SK-N-SH (cell line): Measurements from ENCODE around the gene TMEM205. TPM values are rescaled to one million over a fixed set of nuclear protein-coding genes. Genes with fewer than 3 reads are reported as not detected.
A peak's percentile ranks its signal among the peaks of the same experiment; 100 is the strongest.

ENCODE experiments used
- CTCF ChIA-PET: fragments of 300-600, 350-600 bp; formaldehyde crosslinking; extraction: SDS; loops from one replicate; lab custom pipeline; 2021; lab: Yijun Ruan, JAX
- POLR2A ChIA-PET: fragments of 350-600 bp; sonication (Branson Sonifier 250); formaldehyde crosslinking; extraction: SDS; loops from one replicate; lab custom pipeline; 2020; ENCODE audit warnings: antibody characterized with exemption, inconsistent platforms; lab: Yijun Ruan, JAX
- DNase-seq: peaks from one replicate; pipeline ENCODE4 v3.0.0; 2012
- H2AFZ ChIP-seq: fragments of 200-600 bp; sonication (generic); 2 replicates; pipeline ENCODE4 v1.8.1; 2016; ENCODE audit warnings: antibody characterized with exemption, mild to moderate bottlenecking, low read depth
- H3F3A ChIP-seq: fragments of 200-600 bp; sonication (generic); replicated peaks from 2 replicates; pipeline ENCODE3; 2016; ENCODE audit warnings: antibody characterized with exemption, mild to moderate bottlenecking; ENCODE audit not compliant: insufficient read depth
- H3K27ac ChIP-seq, 2 experiments: fragments of 200-500 bp in 1 of 2; fragments of 200-600 bp in 1 of 2; sonication (Bioruptor generic) in 1 of 2; sonication (generic), shearing (Covaris generic) in 1 of 2; 2 replicates each; pipeline versions ENCODE4 v1.5.1 to v1.6.1; 2014 to 2016; ENCODE audit warnings: low read depth in 2 of 2, inconsistent platforms in 1 of 2, low read length in 1 of 2, mild to moderate bottlenecking in 1 of 2, mixed read lengths in 1 of 2
- H3K27me3 ChIP-seq: fragments of 200-600 bp; sonication (generic), shearing (Covaris generic); 2 replicates; pipeline ENCODE4 v1.6.1; 2016; ENCODE audit warnings: mixed run types; ENCODE audit not compliant: insufficient read depth
- H3K36me3 ChIP-seq, 2 experiments: fragments of 200-500 bp in 1 of 2; fragments of 200-600 bp in 1 of 2; sonication (Bioruptor generic) in 1 of 2; sonication (generic) in 1 of 2; replicated peaks in 1 of 2; 2 replicates each; pipeline versions ENCODE3 to v1.5.1; 2014 to 2016; ENCODE audit warnings: low read length in 1 of 2, mild to moderate bottlenecking in 1 of 2; ENCODE audit not compliant: insufficient read depth in 2 of 2, control insufficient read depth in 1 of 2
- H3K4me1 ChIP-seq, 2 experiments: fragments of 200-500 bp in 1 of 2; fragments of 200-600 bp in 1 of 2; sonication (Bioruptor generic) in 1 of 2; sonication (generic), shearing (Covaris generic) in 1 of 2; 2 replicates each; pipeline versions ENCODE4 v1.5.1 to v1.6.1; 2014 to 2016; ENCODE audit warnings: low read depth in 1 of 2, low read length in 1 of 2, mixed run types in 1 of 2; ENCODE audit not compliant: insufficient read depth in 2 of 2, control insufficient read depth in 1 of 2
- H3K4me2 ChIP-seq: fragments of 200-600 bp; sonication (generic), shearing (Covaris generic); 2 replicates; pipeline ENCODE4 v1.6.1; 2017; ENCODE audit warnings: mixed run types
- H3K4me3 ChIP-seq, 2 experiments: fragments of 200-500 bp in 1 of 2; fragments of 200-600 bp in 1 of 2; sonication (Bioruptor generic) in 1 of 2; sonication (generic), shearing (Covaris generic) in 1 of 2; 2 replicates each; pipeline versions ENCODE4 v1.5.1 to v1.8.1; 2014 to 2016; ENCODE audit warnings: low read depth in 2 of 2, inconsistent platforms in 1 of 2, low read length in 1 of 2, mild to moderate bottlenecking in 1 of 2, mixed read lengths in 1 of 2, moderate library complexity in 1 of 2
- H3K79me2 ChIP-seq: fragments of 200-600 bp; sonication (generic); 2 replicates; pipeline ENCODE4 v1.8.1; 2017; ENCODE audit warnings: mild to moderate bottlenecking; ENCODE audit not compliant: insufficient read depth
- H3K9ac ChIP-seq: fragments of 200-600 bp; sonication (generic); 2 replicates; pipeline ENCODE4 v1.6.1; 2017; ENCODE audit warnings: mixed run types
- H3K9me2 ChIP-seq: fragments of 200-600 bp; sonication (generic); 2 replicates; pipeline ENCODE4 v1.6.1; 2017; ENCODE audit warnings: mixed run types
- H3K9me3 ChIP-seq: fragments of 200-600 bp; sonication (generic); 2 replicates; pipeline ENCODE4 v1.6.1; 2017; ENCODE audit warnings: mixed run types, mild to moderate bottlenecking, moderate library complexity
- H4K20me1 ChIP-seq: fragments of 200-600 bp; sonication (generic); 2 replicates; pipeline ENCODE4 v1.6.1; 2017; ENCODE audit warnings: mild to moderate bottlenecking, mixed run types; ENCODE audit not compliant: insufficient read depth
- ELF1 ChIP-seq: IDR thresholded peaks from 2 replicates; pipeline ENCODE4 v1.4.0; 2012
- EZH2phosphoT487 ChIP-seq: fragments of 200-600 bp; sonication (generic); IDR thresholded peaks from 2 replicates; pipeline ENCODE4 v1.6.1; 2017; ENCODE audit warnings: low read depth, mixed run types, mild to moderate bottlenecking, antibody characterized with exemption, moderate library complexity, borderline replicate concordance
- FOSL2 ChIP-seq: IDR thresholded peaks from 2 replicates; pipeline ENCODE4 v1.4.0; 2012; ENCODE audit warnings: low read depth, mild to moderate bottlenecking, moderate library complexity, borderline replicate concordance
- FOXJ3 ChIP-seq: sonication (generic); formaldehyde crosslinking; IDR thresholded peaks from 2 replicates; pipeline ENCODE4 v1.5.1; 2020; ENCODE audit warnings: mild to moderate bottlenecking, missing genetic modification reagents
- FOXM1 ChIP-seq: IDR thresholded peaks from 2 replicates; pipeline ENCODE4 v1.4.0; 2012; ENCODE audit warnings: low read depth, mild to moderate bottlenecking
- GABPA ChIP-seq: IDR thresholded peaks from 2 replicates; pipeline ENCODE4 v1.4.0; 2012; ENCODE audit warnings: low read depth, mild to moderate bottlenecking
- GATA2 ChIP-seq: sonication (generic); formaldehyde crosslinking; IDR thresholded peaks from 2 replicates; pipeline ENCODE4 v1.5.0; 2020; ENCODE audit warnings: mild to moderate bottlenecking, missing genetic modification reagents
- JUND ChIP-seq: IDR thresholded peaks from 2 replicates; pipeline ENCODE4 v1.4.0; 2012
- NFIC ChIP-seq: IDR thresholded peaks from 2 replicates; pipeline ENCODE4 v1.4.0; 2012; ENCODE audit warnings: borderline replicate concordance
- NRF1 ChIP-seq: IDR thresholded peaks from 2 replicates; pipeline ENCODE4 v1.6.1; 2012; ENCODE audit warnings: low read depth, mild to moderate bottlenecking, low read length
- POLR2AphosphoS5 ChIP-seq: IDR thresholded peaks from 2 replicates; pipeline ENCODE4 v1.6.1; 2012; ENCODE audit warnings: low read depth, low read length
- RAD21 ChIP-seq: IDR thresholded peaks from 2 replicates; pipeline ENCODE4 v1.6.1; 2012; ENCODE audit warnings: mild to moderate bottlenecking, low read length
- RCOR1 ChIP-seq: fragments of 150-350 bp; IDR thresholded peaks from 2 replicates; pipeline ENCODE4 v1.6.1; 2017; ENCODE audit warnings: antibody characterized with exemption, low read length
- RFX5 ChIP-seq: IDR thresholded peaks from 2 replicates; pipeline ENCODE4 v1.6.1; 2012; ENCODE audit warnings: mild to moderate bottlenecking, improper control_type of control experiment, low read length
- RXRA ChIP-seq: IDR thresholded peaks from 2 replicates; pipeline ENCODE4 v1.4.0; 2012; ENCODE audit warnings: low read depth, mild to moderate bottlenecking, borderline replicate concordance
- SIN3A ChIP-seq: IDR thresholded peaks from 2 replicates; pipeline ENCODE4 v1.6.1; 2012; ENCODE audit warnings: low read depth, mild to moderate bottlenecking, low read length, moderate library complexity, borderline replicate concordance
- TEAD4 ChIP-seq: IDR thresholded peaks from 2 replicates; pipeline ENCODE4 v1.4.0; 2012; ENCODE audit warnings: mild to moderate bottlenecking, borderline replicate concordance; ENCODE audit not compliant: insufficient read depth
- YY1 ChIP-seq: IDR thresholded peaks from 2 replicates; pipeline ENCODE4 v1.4.0; 2012; ENCODE audit warnings: low read depth, mild to moderate bottlenecking
- WGBS: methylation state at CpG from one replicate; pipeline ENCODE4 v1.1.6; 2017; ENCODE audit warnings: low lambda C conversion rate; 5-methylcytosine and 5-hydroxymethylcytosine counted together
- polyA plus RNA-seq, 3 experiments: library from polyadenylated mRNA; depleted of rRNA; stranded (reverse); fragments of >200 nt; gene quantifications; 2 replicates each; pipeline ENCODE4 v1.2.3, GENCODE V29; 2012
- TF ChIP-seq, protein P1 (sequence below): IDR thresholded peaks from 2 replicates; pipeline ENCODE4 v1.4.0; 2012; ENCODE audit warnings: low read depth
- TF ChIP-seq, protein P2 (sequence below): IDR thresholded peaks from 2 replicates; pipeline ENCODE4 v1.6.1; 2012; ENCODE audit warnings: mild to moderate bottlenecking, low read depth, low read length, moderate library complexity
- TF ChIP-seq, protein P3 (sequence below): fragments of 200-600 bp; sonication (generic); IDR thresholded peaks from 2 replicates; pipeline ENCODE4 v1.6.1; 2017; ENCODE audit warnings: antibody characterized with exemption, mild to moderate bottlenecking, moderate library complexity
- TF ChIP-seq, protein P4 (sequence below): fragments of 150-350 bp; IDR thresholded peaks from 2 replicates; pipeline ENCODE4 v1.6.1; 2017; ENCODE audit warnings: antibody characterized with exemption, low read length, low read depth, borderline replicate concordance
- TF ChIP-seq, protein P5 (sequence below): IDR thresholded peaks from 2 replicates; pipeline ENCODE4 v1.4.0; 2012; ENCODE audit warnings: low read depth, borderline replicate concordance

Gene TMEM205
- polyA plus RNA-seq (2012; rRNA removed) = 209 and 219 TPM in 2 replicates
- 112 and 154 TPM in 2 replicates for polyA plus RNA-seq (2012; cell fraction: cytosol; rRNA removed)
- polyA plus RNA-seq (2012; cell fraction: nucleus; rRNA removed) = 172 and 193 TPM in 2 replicates

DNA sequence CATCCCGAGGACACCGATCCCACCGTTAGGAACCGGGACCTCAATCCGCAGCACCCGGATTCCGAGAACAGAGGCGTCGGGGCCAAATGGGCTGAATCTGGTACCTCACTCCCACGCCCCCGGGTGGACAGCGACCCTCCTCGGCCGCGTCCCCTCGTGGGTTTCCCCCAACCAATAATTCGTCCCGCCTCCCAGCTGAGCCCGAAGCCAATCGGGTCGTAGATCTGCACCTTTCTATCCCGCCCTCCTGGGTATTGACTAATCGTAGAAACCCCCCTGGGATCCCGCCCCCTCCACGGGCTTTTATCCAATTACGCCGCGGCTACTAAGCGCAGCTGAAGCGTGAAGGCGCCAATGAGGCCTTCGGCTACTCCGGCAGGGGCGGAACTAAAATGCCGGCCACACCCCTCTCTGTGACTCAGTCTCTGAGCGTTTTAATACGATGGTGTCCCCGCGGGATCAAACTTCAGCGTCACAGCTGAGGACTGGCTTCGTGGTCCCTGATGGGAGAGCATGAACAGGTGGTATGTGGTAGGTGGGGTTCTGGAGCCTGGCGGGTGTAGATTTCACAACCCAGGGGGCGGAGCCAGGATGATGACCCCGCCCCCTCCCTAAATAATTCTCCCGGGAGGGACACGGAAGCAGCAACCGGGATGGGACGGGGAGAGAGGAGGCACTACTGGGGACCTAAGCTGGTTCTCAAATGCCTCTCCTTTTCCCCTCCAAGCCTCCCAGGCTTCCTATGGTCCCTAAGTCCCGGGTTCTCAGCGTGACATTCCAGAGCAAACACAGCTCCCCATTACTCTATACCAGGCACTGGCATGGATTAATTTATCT lies at the start of gene TMEM205, which contains the start of gene CCDC159:
TSS of gene TMEM205 (minus strand) at position 165 of the 837 bp plus-strand sequence. CDS start 649 bp downstream, outside the sequence.
TSS of gene CCDC159 (plus strand) at position 416 of the 837 bp plus-strand sequence. CDS start at position 504, 88 bp downstream.
- Histone ChIP-seq H3F3A (peaks cover 18% of the 10 kb centered on the region), H2AFZ (peak within 1 kb of the TSS; percentile 96), H3K9me2 (no peaks in the 10 kb centered on the region), H3K27ac (peak within 1 kb of the TSS; percentile 58 to 74), H3K27me3 (no peaks in the 10 kb centered on the region), H3K36me3 (peaks cover 4 to 7% of the 10 kb centered on the region in 2 experiments), H3K79me2 (no peaks in the 10 kb centered on the region), H3K4me1 (peaks cover 13 to 14% of the 10 kb centered on the region in 2 experiments; a peak in 2 of 4 replicates), H3K9ac (peak within 1 kb of the TSS; percentile 76), H3K9me3 (no peaks in the 10 kb centered on the region), H3K4me2 (peak within 1 kb of the TSS; percentile 95), H3K4me3 (peak within 1 kb of the TSS; percentile 74 to 96), H4K20me1 (peaks cover 7% of the 10 kb centered on the region)
- whole genome bisulfite sequencing = under 1% methylated on average over 32 of the region's 50 CpGs
- DNase-seq = peak; percentile 95
- CTCF ChIA-PET = interaction anchor here (0.7 to 3.0 kb wide), 7 partner anchors 31 to 189 kb away, joined by 3 to 23 read pairs (median 6); partner anchors contain the start of gene TSPAN16
- POLR2A ChIA-PET = interaction anchor here (0.6 to 2.3 kb wide), 4 partner anchors 28 to 53 kb away, joined by 3 to 15 read pairs (median 4); partner anchors contain the start of gene SWSAP1
- TF ChIP-seq GATA2 (no peak), TEAD4 (no peak), RAD21 (no peak), RCOR1 (no peak; the same call in 1 of the 2 replicates), POLR2AphosphoS5 (peak; percentile 85), NFIC (no peak), GABPA (no peak; the same call in 1 of the 2 replicates), ELF1 (peak; percentile 57), FOXM1 (no peak), FOXJ3 (CRISPR knock-in tag) (no peak), FOSL2 (peak; percentile 78; the same call in 1 of the 2 replicates), JUND (no peak; the same call in 1 of the 2 replicates), YY1 (peak; percentile 35; the same call in 1 of the 2 replicates), RXRA (no peak), NRF1 (no peak), SIN3A (peak; percentile 80; the same call in 1 of the 2 replicates), RFX5 (peak; percentile 67), EZH2phosphoT487 (no peak)
- TF ChIP-seq, protein P1, sequence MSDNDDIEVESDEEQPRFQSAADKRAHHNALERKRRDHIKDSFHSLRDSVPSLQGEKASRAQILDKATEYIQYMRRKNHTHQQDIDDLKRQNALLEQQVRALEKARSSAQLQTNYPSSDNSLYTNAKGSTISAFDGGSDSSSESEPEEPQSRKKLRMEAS = peak; percentile 92
- TF ChIP-seq, protein P2, sequence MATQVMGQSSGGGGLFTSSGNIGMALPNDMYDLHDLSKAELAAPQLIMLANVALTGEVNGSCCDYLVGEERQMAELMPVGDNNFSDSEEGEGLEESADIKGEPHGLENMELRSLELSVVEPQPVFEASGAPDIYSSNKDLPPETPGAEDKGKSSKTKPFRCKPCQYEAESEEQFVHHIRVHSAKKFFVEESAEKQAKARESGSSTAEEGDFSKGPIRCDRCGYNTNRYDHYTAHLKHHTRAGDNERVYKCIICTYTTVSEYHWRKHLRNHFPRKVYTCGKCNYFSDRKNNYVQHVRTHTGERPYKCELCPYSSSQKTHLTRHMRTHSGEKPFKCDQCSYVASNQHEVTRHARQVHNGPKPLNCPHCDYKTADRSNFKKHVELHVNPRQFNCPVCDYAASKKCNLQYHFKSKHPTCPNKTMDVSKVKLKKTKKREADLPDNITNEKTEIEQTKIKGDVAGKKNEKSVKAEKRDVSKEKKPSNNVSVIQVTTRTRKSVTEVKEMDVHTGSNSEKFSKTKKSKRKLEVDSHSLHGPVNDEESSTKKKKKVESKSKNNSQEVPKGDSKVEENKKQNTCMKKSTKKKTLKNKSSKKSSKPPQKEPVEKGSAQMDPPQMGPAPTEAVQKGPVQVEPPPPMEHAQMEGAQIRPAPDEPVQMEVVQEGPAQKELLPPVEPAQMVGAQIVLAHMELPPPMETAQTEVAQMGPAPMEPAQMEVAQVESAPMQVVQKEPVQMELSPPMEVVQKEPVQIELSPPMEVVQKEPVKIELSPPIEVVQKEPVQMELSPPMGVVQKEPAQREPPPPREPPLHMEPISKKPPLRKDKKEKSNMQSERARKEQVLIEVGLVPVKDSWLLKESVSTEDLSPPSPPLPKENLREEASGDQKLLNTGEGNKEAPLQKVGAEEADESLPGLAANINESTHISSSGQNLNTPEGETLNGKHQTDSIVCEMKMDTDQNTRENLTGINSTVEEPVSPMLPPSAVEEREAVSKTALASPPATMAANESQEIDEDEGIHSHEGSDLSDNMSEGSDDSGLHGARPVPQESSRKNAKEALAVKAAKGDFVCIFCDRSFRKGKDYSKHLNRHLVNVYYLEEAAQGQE = no peak; the same call in 1 of the 2 replicates
- TF ChIP-seq, protein P3, sequence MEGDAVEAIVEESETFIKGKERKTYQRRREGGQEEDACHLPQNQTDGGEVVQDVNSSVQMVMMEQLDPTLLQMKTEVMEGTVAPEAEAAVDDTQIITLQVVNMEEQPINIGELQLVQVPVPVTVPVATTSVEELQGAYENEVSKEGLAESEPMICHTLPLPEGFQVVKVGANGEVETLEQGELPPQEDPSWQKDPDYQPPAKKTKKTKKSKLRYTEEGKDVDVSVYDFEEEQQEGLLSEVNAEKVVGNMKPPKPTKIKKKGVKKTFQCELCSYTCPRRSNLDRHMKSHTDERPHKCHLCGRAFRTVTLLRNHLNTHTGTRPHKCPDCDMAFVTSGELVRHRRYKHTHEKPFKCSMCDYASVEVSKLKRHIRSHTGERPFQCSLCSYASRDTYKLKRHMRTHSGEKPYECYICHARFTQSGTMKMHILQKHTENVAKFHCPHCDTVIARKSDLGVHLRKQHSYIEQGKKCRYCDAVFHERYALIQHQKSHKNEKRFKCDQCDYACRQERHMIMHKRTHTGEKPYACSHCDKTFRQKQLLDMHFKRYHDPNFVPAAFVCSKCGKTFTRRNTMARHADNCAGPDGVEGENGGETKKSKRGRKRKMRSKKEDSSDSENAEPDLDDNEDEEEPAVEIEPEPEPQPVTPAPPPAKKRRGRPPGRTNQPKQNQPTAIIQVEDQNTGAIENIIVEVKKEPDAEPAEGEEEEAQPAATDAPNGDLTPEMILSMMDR = peak; percentile 28; the same call in 1 of the 2 replicates
- TF ChIP-seq, protein P4, sequence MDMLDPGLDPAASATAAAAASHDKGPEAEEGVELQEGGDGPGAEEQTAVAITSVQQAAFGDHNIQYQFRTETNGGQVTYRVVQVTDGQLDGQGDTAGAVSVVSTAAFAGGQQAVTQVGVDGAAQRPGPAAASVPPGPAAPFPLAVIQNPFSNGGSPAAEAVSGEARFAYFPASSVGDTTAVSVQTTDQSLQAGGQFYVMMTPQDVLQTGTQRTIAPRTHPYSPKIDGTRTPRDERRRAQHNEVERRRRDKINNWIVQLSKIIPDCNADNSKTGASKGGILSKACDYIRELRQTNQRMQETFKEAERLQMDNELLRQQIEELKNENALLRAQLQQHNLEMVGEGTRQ = no peak
- TF ChIP-seq, protein P5, sequence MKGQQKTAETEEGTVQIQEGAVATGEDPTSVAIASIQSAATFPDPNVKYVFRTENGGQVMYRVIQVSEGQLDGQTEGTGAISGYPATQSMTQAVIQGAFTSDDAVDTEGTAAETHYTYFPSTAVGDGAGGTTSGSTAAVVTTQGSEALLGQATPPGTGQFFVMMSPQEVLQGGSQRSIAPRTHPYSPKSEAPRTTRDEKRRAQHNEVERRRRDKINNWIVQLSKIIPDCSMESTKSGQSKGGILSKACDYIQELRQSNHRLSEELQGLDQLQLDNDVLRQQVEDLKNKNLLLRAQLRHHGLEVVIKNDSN = no peak
